Trophoblast cell (in vitro differentiated cells and primary cell): Measurements from ENCODE around the gene RASSF5.

ENCODE experiments used
- DNase-seq, 2 donors: peaks; one replicate each; pipeline ENCODE4 v3.0.0-alpha.2; 2016
- H2AFZ ChIP-seq: 2 replicates; pipeline ENCODE4 v1.6.1; 2013; ENCODE audit warnings: low read length, moderate library complexity, mild to moderate bottlenecking; ENCODE audit not compliant: insufficient read depth, poor library complexity
- H2AK5ac ChIP-seq: 2 replicates; pipeline ENCODE4 v1.6.1; 2013; ENCODE audit warnings: mild to moderate bottlenecking, low read length
- H2BK120ac ChIP-seq: 2 replicates; pipeline ENCODE4 v1.6.1; 2013; ENCODE audit warnings: low read length, mild to moderate bottlenecking, moderate library complexity; ENCODE audit not compliant: insufficient read depth, poor library complexity
- H2BK12ac ChIP-seq: 2 replicates; pipeline ENCODE4 v1.6.1; 2013; ENCODE audit warnings: mild to moderate bottlenecking, low read length, moderate library complexity
- H2BK5ac ChIP-seq: 2 replicates; pipeline ENCODE4 v1.6.1; 2013; ENCODE audit warnings: low read length, low read depth, moderate library complexity, mild to moderate bottlenecking; ENCODE audit not compliant: poor library complexity
- H3K14ac ChIP-seq: 2 replicates; pipeline ENCODE4 v1.6.1; 2013; ENCODE audit warnings: mild to moderate bottlenecking, low read length
- H3K18ac ChIP-seq: 2 replicates; pipeline ENCODE4 v1.6.1; 2013; ENCODE audit warnings: mild to moderate bottlenecking, low read length
- H3K23ac ChIP-seq: 2 replicates; pipeline ENCODE4 v1.6.1; 2013; ENCODE audit warnings: low read length
- H3K27ac ChIP-seq: 2 replicates; pipeline ENCODE4 v1.5.1; 2013; ENCODE audit warnings: low read depth, mild to moderate bottlenecking, inconsistent platforms, low read length, moderate library complexity
- H3K27me3 ChIP-seq: 2 replicates; pipeline ENCODE4 v1.6.1; 2013; ENCODE audit warnings: inconsistent platforms, mild to moderate bottlenecking, low read length, moderate library complexity; ENCODE audit not compliant: insufficient read depth
- H3K36me3 ChIP-seq, 2 experiments: 1 replicate in 1 of 2; 2 replicates in 1 of 2; pipeline ENCODE4 v1.6.1; 2013; ENCODE audit warnings: low read length in 2 of 2, mild to moderate bottlenecking in 2 of 2, moderate library complexity in 1 of 2; ENCODE audit not compliant: insufficient read depth in 2 of 2, control insufficient read depth in 1 of 2
- H3K4ac ChIP-seq: 2 replicates; pipeline ENCODE4 v1.6.1; 2013; ENCODE audit warnings: low read depth, mild to moderate bottlenecking, low read length, moderate library complexity
- H3K4me1 ChIP-seq, 2 experiments: 1 replicate in 1 of 2; 2 replicates in 1 of 2; pipeline ENCODE4 v1.6.1; 2013; ENCODE audit warnings: low read length in 2 of 2, mild to moderate bottlenecking in 2 of 2, moderate library complexity in 1 of 2; ENCODE audit not compliant: insufficient read depth in 2 of 2, control insufficient read depth in 1 of 2
- H3K4me2 ChIP-seq: 2 replicates; pipeline ENCODE4 v1.6.1; 2013; ENCODE audit warnings: inconsistent platforms, mild to moderate bottlenecking, low read length, moderate library complexity
- H3K4me3 ChIP-seq: 2 replicates; pipeline ENCODE4 v1.5.1; 2013; ENCODE audit warnings: mild to moderate bottlenecking, low read depth, low read length, inconsistent platforms
- H3K79me1 ChIP-seq: one replicate; pipeline ENCODE4 v1.6.1; 2013; ENCODE audit warnings: low read length
- H3K79me2 ChIP-seq: 2 replicates; pipeline ENCODE4 v1.6.1; 2013; ENCODE audit warnings: low read length, mild to moderate bottlenecking; ENCODE audit not compliant: control insufficient read depth, insufficient read depth, poor library complexity
- H3K9ac ChIP-seq: 2 replicates; pipeline ENCODE4 v1.6.1; 2013; ENCODE audit warnings: mild to moderate bottlenecking, low read length
- H3K9me3 ChIP-seq: 2 replicates; pipeline ENCODE4 v1.6.1; 2013; ENCODE audit warnings: low read depth, mild to moderate bottlenecking, control low read depth, inconsistent platforms, low read length; ENCODE audit not compliant: insufficient read depth
- H4K12ac ChIP-seq: 2 replicates; pipeline ENCODE4 v1.6.1; 2013; ENCODE audit warnings: low read depth, mild to moderate bottlenecking, low read length, moderate library complexity
- H4K8ac ChIP-seq: 2 replicates; pipeline ENCODE4 v1.6.1; 2013; ENCODE audit warnings: low read depth, mild to moderate bottlenecking, low read length, moderate library complexity
- H4K91ac ChIP-seq: one replicate; pipeline ENCODE4 v1.6.1; 2013; ENCODE audit warnings: low read depth, mild to moderate bottlenecking, low read length, moderate library complexity
- WGBS: extraction: QIAGEN DNeasy Blood & Tissue Kit; methylation state at CpG from one replicate; pipeline ENCODE4 v1.1.7; 2013; ENCODE audit warnings: missing lambda C conversion rate; ENCODE audit not compliant: insufficient read length, insufficient coverage; ENCODE audit errors: extremely low coverage; 5-methylcytosine and 5-hydroxymethylcytosine counted together

Gene RASSF5

GRCh38 chr1:206466840-206467649 is 40.3 kb upstream of the RASSF5 start:
- Histone ChIP-seq H2AK5ac (no peak overlapping the region), H3K9me3 (no peaks in the 10 kb centered on the region), H3K79me2 (peaks cover 4% of the 10 kb centered on the region), H2BK12ac (no peak overlapping the region), H3K4me1 (peaks cover 19 to 24% of the 10 kb centered on the region in 2 experiments), H4K12ac (no peak overlapping the region), H3K4me3 (no peak overlapping the region), H3K9ac (no peak overlapping the region), H3K14ac (no peak overlapping the region), H3K27me3 (no peaks in the 10 kb centered on the region), H3K4ac (no peak overlapping the region), H3K23ac (no peak overlapping the region), H3K4me2 (no peak overlapping the region), H3K36me3 (peaks cover 10% of the 10 kb centered on the region in 2 experiments), H3K27ac (no peak overlapping the region), H2BK120ac (no peak overlapping the region), H3K18ac (no peak overlapping the region), H4K8ac (no peak overlapping the region), H2BK5ac (no peak overlapping the region), H3K79me1 (peaks cover 11% of the 10 kb centered on the region), H4K91ac (no peak overlapping the region), H2AFZ (no peak overlapping the region)
- no peak for DNase-seq
- no CpG with 5 or more reads among the region's 15 CpGs for WGBS

GRCh38 chr1:206467915-206468314 is 39.4 kb upstream of the RASSF5 start:
- Histone ChIP-seq H3K36me3 (peaks cover 8% of the 10 kb centered on the region in 2 experiments), H4K12ac (no peak overlapping the region), H4K8ac (no peak overlapping the region), H3K18ac (no peak overlapping the region), H3K4me2 (no peak overlapping the region), H2AFZ (no peak overlapping the region), H3K14ac (no peak overlapping the region), H3K23ac (no peak overlapping the region), H4K91ac (no peak overlapping the region), H3K27ac (no peak overlapping the region), H3K9ac (no peak overlapping the region), H3K9me3 (no peaks in the 10 kb centered on the region), H3K4me1 (peaks cover 21 to 30% of the 10 kb centered on the region in 2 experiments), H2AK5ac (no peak overlapping the region), H2BK120ac (no peak overlapping the region), H3K4me3 (no peak overlapping the region), H2BK12ac (no peak overlapping the region), H3K4ac (no peak overlapping the region), H2BK5ac (no peak overlapping the region), H3K79me2 (peaks cover 4% of the 10 kb centered on the region), H3K27me3 (no peaks in the 10 kb centered on the region), H3K79me1 (peaks cover 11% of the 10 kb centered on the region)
- DNase-seq = peak; percentile 39 to 49
- no CpG with 5 or more reads among the region's 9 CpGs for WGBS

GRCh38 chr1:206468571-206468970 is 38.8 kb upstream of the RASSF5 start:
- no peak overlapping the region for H3K23ac ChIP-seq
- no CpG with 5 or more reads among the region's 3 CpGs for WGBS
- no peak overlapping the region for H2AFZ ChIP-seq
- H3K4ac ChIP-seq = no peak overlapping the region
- no peak overlapping the region for H3K9ac ChIP-seq
- no peaks in the 10 kb centered on the region for H3K27me3 ChIP-seq
- no peaks in the 10 kb centered on the region for H3K9me3 ChIP-seq
- peaks cover 4% of the 10 kb centered on the region for H3K79me2 ChIP-seq
- H2BK12ac ChIP-seq = no peak overlapping the region
- no peak overlapping the region for H3K18ac ChIP-seq
- no peak overlapping the region for H3K4me2 ChIP-seq
- H3K79me1 ChIP-seq = peaks cover 11% of the 10 kb centered on the region
- no peak overlapping the region for H4K8ac ChIP-seq
- peaks cover 2 to 5% of the 10 kb centered on the region in 2 experiments for H3K36me3 ChIP-seq
- no peak overlapping the region for H4K91ac ChIP-seq
- H2BK5ac ChIP-seq = no peak overlapping the region
- H3K27ac ChIP-seq = no peak overlapping the region
- H3K14ac ChIP-seq = no peak overlapping the region
- no peak for DNase-seq
- H4K12ac ChIP-seq = no peak overlapping the region
- H2AK5ac ChIP-seq = no peak overlapping the region
- H3K4me1 ChIP-seq = peaks cover 22 to 33% of the 10 kb centered on the region in 2 experiments
- no peak overlapping the region for H3K4me3 ChIP-seq
- H2BK120ac ChIP-seq = no peak overlapping the region

- H3K79me2 ChIP-seq = peaks cover 4% of the 10 kb centered on the region
- no peak overlapping the region for H3K4ac ChIP-seq
- no peak overlapping the region for H3K4me3 ChIP-seq
- no peaks in the 10 kb centered on the region for H3K27me3 ChIP-seq
- H3K14ac ChIP-seq = peak overlapping the region; percentile 8
- peak overlapping the region; percentile 87 for H4K91ac ChIP-seq
- no peak overlapping the region for H3K18ac ChIP-seq
- H4K12ac ChIP-seq = no peak overlapping the region
- no peak overlapping the region for H2BK12ac ChIP-seq
- peak overlapping the region; percentile 29 for H2BK120ac ChIP-seq
- H2AFZ ChIP-seq = peak overlapping the region; percentile 69
- peaks cover 11% of the 10 kb centered on the region for H3K79me1 ChIP-seq
- WGBS = no CpG with 5 or more reads among the region's 2 CpGs
- H3K36me3 ChIP-seq = no peaks in the 10 kb centered on the region
- peak; percentile 53 to 62 for DNase-seq
- H3K9me3 ChIP-seq = peaks cover 2% of the 10 kb centered on the region
- H3K4me1 ChIP-seq = peaks cover 22 to 33% of the 10 kb centered on the region in 2 experiments
- no peak overlapping the region for H3K27ac ChIP-seq
- peak overlapping the region; percentile 18 for H4K8ac ChIP-seq
- no peak overlapping the region for H2BK5ac ChIP-seq
- H3K4me2 ChIP-seq = no peak overlapping the region
- H3K9ac ChIP-seq = no peak overlapping the region
- no peak overlapping the region for H3K23ac ChIP-seq
- peak overlapping the region; percentile 6 for H2AK5ac ChIP-seq
Observed at GRCh38 chr1:206469411-206469932, 37.9 kb upstream of the RASSF5 start.
